ENCODE data around the gene PEDS1. TPM values are rescaled to one million over a fixed set of nuclear protein-coding genes. Genes with fewer than 3 reads are reported as not detected.

PEDS1 gene
- total RNA-seq, 1 donor from 2014 or later, result 26.1 TPM

DNA sequence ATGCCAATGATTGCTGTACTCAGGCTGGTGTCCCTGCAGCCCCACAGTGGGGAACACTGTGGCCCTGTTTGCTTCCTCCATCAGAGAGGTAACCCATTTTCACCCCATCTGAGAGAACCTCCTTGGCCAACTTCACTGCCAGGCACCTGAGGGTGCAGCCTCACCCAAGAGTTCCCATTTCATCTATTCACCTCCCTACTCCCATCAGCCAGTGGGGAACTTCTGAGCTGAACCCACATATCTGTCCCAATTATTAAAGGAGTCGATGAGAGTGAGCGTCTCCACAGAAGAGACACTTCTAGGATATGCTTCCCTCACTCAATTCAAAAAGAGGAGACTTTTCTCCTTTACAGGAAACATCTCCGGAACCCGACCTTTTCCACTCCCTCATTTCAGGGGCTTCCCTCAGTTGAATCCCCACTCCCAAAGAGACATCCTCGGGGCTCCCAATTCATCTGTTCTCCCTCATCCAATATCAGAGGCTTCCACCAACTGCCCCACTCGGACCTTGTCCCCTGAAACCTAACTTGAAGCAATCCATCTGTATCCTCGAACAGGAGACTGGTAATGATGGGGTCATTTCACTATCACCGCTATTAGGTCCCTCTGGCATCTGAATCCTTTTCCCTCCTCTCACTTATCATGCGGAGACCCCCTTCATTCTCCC lies 41.6 kb downstream of the PEDS1 start:
- H3K27ac Mint-ChIP-seq (ENCODE audit: unreplicated experiment), result peak overlapping the region; percentile 81
- H3K4me1 Mint-ChIP-seq, result peaks cover 80% of the 10 kb centered on the region
- no peak for DNase-seq (ENCODE audit: low read depth, low spot score)
- no peaks in the 10 kb centered on the region for H3K27me3 Mint-ChIP-seq (ENCODE audit: low read depth)
- no peaks in the 10 kb centered on the region for H3K9me3 Mint-ChIP-seq
- H3K4me3 Mint-ChIP-seq, result peak overlapping the region; percentile 98
- H3K36me3 Mint-ChIP-seq (ENCODE audit: low read depth), result no peaks in the 10 kb centered on the region
- TF ChIP-seq, protein P1, sequence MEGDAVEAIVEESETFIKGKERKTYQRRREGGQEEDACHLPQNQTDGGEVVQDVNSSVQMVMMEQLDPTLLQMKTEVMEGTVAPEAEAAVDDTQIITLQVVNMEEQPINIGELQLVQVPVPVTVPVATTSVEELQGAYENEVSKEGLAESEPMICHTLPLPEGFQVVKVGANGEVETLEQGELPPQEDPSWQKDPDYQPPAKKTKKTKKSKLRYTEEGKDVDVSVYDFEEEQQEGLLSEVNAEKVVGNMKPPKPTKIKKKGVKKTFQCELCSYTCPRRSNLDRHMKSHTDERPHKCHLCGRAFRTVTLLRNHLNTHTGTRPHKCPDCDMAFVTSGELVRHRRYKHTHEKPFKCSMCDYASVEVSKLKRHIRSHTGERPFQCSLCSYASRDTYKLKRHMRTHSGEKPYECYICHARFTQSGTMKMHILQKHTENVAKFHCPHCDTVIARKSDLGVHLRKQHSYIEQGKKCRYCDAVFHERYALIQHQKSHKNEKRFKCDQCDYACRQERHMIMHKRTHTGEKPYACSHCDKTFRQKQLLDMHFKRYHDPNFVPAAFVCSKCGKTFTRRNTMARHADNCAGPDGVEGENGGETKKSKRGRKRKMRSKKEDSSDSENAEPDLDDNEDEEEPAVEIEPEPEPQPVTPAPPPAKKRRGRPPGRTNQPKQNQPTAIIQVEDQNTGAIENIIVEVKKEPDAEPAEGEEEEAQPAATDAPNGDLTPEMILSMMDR (conservative IDR thresholded peaks at IDR 0.05), result no peak

DNA sequence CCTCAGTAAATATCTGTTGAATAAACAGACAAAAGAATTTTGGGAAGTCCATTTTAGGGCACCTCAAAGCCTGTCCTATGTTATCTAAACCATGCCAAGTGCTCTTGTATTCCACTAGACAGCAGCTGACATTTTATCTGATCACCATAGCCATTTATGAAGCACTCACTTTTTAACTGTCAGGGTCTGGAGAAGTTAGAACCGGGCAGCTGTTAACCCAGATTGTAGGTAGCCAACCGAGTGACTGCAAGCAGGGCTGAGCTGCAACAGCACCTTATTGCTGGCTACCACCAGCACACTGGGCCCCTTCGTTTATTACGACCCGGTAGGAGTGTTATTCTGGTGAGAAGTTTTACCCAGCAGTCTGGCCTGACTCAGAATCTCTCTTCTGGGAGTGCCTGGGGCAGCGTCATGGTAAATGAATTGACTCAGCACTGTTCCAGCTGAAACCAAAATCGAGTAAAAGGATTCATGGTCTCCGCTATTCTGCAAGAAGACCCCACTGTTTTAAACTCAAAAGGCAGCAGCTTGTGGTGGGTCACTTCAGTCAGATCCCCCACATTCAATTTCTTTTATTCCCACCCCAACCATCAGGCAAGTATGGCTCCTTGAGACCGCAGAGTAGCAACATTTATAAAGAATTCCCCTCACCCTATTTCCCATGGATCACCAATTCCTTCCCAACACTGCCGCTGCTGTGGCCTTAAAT lies 42.2 kb downstream of the PEDS1 start:
- TF ChIP-seq, protein P1 (conservative IDR thresholded peaks at IDR 0.05), result no peak
- H3K4me3 Mint-ChIP-seq, result peak overlapping the region; percentile 98
- H3K27me3 Mint-ChIP-seq (ENCODE audit: low read depth), result no peaks in the 10 kb centered on the region
- DNase-seq (ENCODE audit: low read depth, low spot score), result no peak
- peaks cover 82% of the 10 kb centered on the region for H3K4me1 Mint-ChIP-seq
- H3K27ac Mint-ChIP-seq (ENCODE audit: unreplicated experiment), result peak overlapping the region; percentile 81
- H3K9me3 Mint-ChIP-seq, result no peaks in the 10 kb centered on the region
- H3K36me3 Mint-ChIP-seq (ENCODE audit: low read depth), result no peaks in the 10 kb centered on the region

DNA sequence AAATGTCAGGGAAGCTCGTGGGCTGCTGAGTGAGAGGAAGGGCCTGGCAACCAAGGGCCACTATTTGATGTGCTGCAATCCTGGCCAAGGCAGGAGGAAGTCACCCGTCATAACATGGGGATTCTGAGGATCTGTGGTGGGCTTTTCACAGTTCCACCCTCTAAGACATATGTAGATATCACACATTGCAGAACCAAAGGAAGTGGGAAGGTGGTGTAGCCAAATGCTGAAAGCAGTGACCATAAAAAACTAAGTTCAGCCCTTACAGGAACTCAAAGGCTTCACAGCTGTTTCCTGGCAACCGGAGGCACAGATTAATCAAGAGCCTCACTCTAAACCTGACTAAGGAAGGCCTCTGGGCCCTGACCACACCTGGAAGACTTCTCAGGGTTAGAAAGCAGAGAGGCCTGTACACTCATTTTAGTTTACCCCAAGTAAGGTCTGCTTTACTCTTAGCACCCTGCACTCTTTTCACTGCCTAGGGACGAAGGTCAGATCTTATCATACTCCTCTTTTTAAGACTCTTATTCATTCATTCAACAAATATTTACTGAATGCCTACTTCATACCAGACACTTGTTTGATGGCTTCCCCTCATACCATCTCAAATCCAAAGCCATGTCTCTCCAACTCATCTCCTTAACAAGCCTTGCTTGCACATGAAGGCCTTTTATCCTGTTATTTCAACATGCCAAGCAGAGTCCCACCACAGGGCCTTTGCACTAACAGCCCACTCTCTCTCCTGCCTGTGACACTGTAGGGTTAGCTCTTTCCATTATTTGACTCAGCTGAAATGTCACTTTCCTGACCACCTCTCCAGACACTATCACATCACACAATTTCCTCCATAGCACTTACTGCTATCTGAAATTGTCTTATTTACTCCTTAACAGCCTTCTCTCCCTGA lies 43.1 kb downstream of the PEDS1 start:
- Mint-ChIP-seq H3K36me3 (ENCODE audit: low read depth) (no peaks in the 10 kb centered on the region), H3K27ac (ENCODE audit: unreplicated experiment) (no peak overlapping the region), H3K4me3 (peak overlapping the region; percentile 98), H3K4me1 (peaks cover 76% of the 10 kb centered on the region), H3K27me3 (ENCODE audit: low read depth) (no peaks in the 10 kb centered on the region), H3K9me3 (no peaks in the 10 kb centered on the region)
- DNase-seq (ENCODE audit: low read depth, low spot score), result no peak
- TF ChIP-seq, protein P1 (conservative IDR thresholded peaks at IDR 0.05), result no peak

DNA sequence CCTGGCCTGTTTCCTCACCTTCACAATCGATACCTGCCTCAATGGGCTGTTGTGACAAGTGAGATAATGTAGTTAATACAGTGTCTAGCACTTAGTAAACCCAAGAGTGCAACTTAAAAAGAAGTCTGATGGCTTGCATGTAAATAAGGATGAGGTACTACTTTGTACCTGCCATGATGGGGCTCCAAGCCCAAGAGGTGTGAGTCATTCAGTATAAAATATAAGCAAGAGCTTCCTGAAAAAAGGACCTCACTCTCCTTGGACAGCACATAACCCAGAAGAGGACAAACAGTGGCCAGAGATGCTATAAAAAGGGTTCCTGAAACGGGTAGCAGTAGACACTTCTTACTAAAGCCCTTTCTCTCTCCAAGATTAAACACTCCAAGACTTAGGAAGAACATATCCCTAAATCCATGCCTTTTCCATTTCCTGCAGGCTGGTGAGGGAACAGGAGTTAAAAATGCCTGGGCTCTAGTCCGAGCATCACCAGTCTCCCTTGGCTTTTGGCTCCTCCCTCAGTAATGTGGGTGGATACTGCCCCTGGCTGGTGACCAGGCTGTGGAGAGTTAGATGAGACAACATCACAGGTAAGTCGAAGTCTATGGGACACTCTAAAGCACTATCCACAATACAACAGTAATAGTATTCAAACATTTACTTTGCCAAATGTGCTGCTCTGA lies 44.8 kb downstream of the PEDS1 start:
- no peaks in the 10 kb centered on the region for H3K27me3 Mint-ChIP-seq (ENCODE audit: low read depth)
- no peaks in the 10 kb centered on the region for H3K36me3 Mint-ChIP-seq (ENCODE audit: low read depth)
- no peaks in the 10 kb centered on the region for H3K9me3 Mint-ChIP-seq
- TF ChIP-seq, protein P1 (conservative IDR thresholded peaks at IDR 0.05), result no peak
- peaks cover 63% of the 10 kb centered on the region for H3K4me1 Mint-ChIP-seq
- DNase-seq (ENCODE audit: low read depth, low spot score), result no peak
- H3K27ac Mint-ChIP-seq (ENCODE audit: unreplicated experiment), result no peak overlapping the region
- peak overlapping the region; percentile 75 for H3K4me3 Mint-ChIP-seq

DNA sequence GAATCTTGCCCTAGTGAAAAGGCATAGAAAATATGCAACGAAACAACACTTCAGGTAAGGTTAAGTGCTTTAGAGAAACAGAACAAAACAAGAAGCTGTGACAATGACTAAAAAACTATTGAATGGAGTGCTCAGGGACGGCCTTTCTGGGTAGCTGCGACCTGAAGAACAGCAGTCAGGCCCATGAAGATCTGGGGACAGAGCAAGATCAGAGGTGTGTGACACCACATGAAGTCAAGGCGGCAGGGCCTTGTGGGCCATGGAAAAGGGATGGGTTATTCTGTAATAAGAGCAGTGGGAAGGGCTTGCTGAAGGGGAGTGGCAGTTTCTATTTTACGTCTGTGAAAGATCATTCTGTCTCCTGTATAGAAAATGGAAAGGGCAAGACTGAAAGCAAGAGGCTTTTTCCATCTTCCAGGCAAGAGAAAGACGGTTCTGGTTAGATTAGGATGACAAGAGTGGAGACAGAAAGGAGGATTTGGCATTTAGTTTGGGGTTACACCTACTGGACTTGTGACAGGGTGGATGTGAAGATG lies 45.7 kb downstream of the PEDS1 start:
- TF ChIP-seq, protein P1 (conservative IDR thresholded peaks at IDR 0.05), result no peak
- Mint-ChIP-seq H3K4me1 (peaks cover 59% of the 10 kb centered on the region), H3K9me3 (no peaks in the 10 kb centered on the region), H3K27ac (ENCODE audit: unreplicated experiment) (no peak overlapping the region), H3K4me3 (peak overlapping the region; percentile 35), H3K27me3 (ENCODE audit: low read depth) (no peaks in the 10 kb centered on the region), H3K36me3 (ENCODE audit: low read depth) (no peaks in the 10 kb centered on the region)
- DNase-seq (ENCODE audit: low read depth, low spot score), result no peak

Measured in neural crest cell (in vitro differentiated cells).